HepG2 (cell line): ENCODE data around the gene MYADML2. TPM values are rescaled to one million over a fixed set of nuclear protein-coding genes. Genes with fewer than 3 reads are reported as not detected.

Experiments
- CENPBD1 ChIP-seq: sonication (generic); formaldehyde crosslinking; IDR thresholded peaks from 2 replicates; pipeline ENCODE4 v1.8.0; 2022; ENCODE audit warnings: missing genetic modification reagents, low read depth, mild to moderate bottlenecking, borderline replicate concordance
- KLF16 ChIP-seq, 2 experiments: sonication (generic) in 1 of 2; formaldehyde crosslinking in 1 of 2; IDR thresholded peaks; 2 replicates each; pipeline versions ENCODE4 v1.6.1 to v1.8.0; 2016 to 2023; ENCODE audit warnings: missing genetic modification reagents in 2 of 2, missing compliant biosample characterization in 1 of 2
- RELA ChIP-seq: sonication (generic); formaldehyde crosslinking; IDR thresholded peaks from 2 replicates; pipeline ENCODE4 v1.4.0; 2020; ENCODE audit warnings: missing genetic modification reagents
- U2AF1 ChIP-seq: fragments of 200-400 bp; formaldehyde crosslinking; optimal IDR thresholded peaks from 2 replicates; pipeline ENCODE3; 2017; ENCODE audit warnings: mild to moderate bottlenecking, low read depth, low read length
- ZBTB1 ChIP-seq: sonication (generic); formaldehyde crosslinking; IDR thresholded peaks from 2 replicates; pipeline ENCODE4 v1.4.0; 2020; ENCODE audit warnings: missing genetic modification reagents, borderline replicate concordance
- ZNF75D ChIP-seq: sonication (generic); formaldehyde crosslinking; IDR thresholded peaks from 2 replicates; pipeline ENCODE4 v1.8.1; 2023; ENCODE audit warnings: missing genetic modification reagents, mild to moderate bottlenecking, borderline replicate concordance
- ZXDC ChIP-seq: sonication (generic); formaldehyde crosslinking; IDR thresholded peaks from 2 replicates; pipeline ENCODE4 v1.5.0; 2020; ENCODE audit warnings: mild to moderate bottlenecking, missing genetic modification reagents
- polyA plus RNA-seq, 8 experiments: library from polyadenylated mRNA; depleted of rRNA in 3 of 8; stranded (reverse) in 7 of 8; unstranded in 1 of 8; fragments of >200 nt; fragmentation: Illumina TruSeq in 4 of 8; extraction: Trizol in 4 of 8; gene quantifications; 2 replicates each; pipeline versions ENCODE4 v1.2.1 to v1.2.3, GENCODE V29; 2011 to 2016; ENCODE audit warnings: low read depth in 4 of 8, missing spikeins in 1 of 8, mixed read lengths in 1 of 8; ENCODE audit not compliant: insufficient read depth in 1 of 8
- total RNA-seq, 5 experiments: library from RNA; depleted of rRNA; stranded (reverse); fragments of >200 nt; fragmentation: Illumina TruSeq; extraction: Trizol; gene quantifications; 2 replicates each; pipeline ENCODE4 v1.2.3, GENCODE V29; 2016; ENCODE audit warnings: low read depth in 1 of 5
- TF ChIP-seq, protein P1 (sequence below): sonication (generic); formaldehyde crosslinking; IDR thresholded peaks from 2 replicates; pipeline ENCODE4 v1.4.0; 2020; ENCODE audit warnings: missing genetic modification reagents, mild to moderate bottlenecking, borderline replicate concordance
- TF ChIP-seq, protein P2 (sequence below), 2 experiments: sonication (generic) in 1 of 2; formaldehyde crosslinking in 1 of 2; IDR thresholded peaks; 2 replicates each; pipeline versions ENCODE4 v1.4.0 to v1.6.1; 2016 to 2020; ENCODE audit warnings: borderline replicate concordance in 1 of 2, low read depth in 1 of 2, mild to moderate bottlenecking in 1 of 2, missing genetic modification reagents in 1 of 2
- TF ChIP-seq, protein P3 (sequence below): sonication (generic); formaldehyde crosslinking; IDR thresholded peaks from 2 replicates; pipeline ENCODE4 v1.4.0; 2020; ENCODE audit warnings: missing genetic modification reagents, borderline replicate concordance
- TF ChIP-seq, protein P4 (sequence below): sonication (generic); formaldehyde crosslinking; conservative IDR thresholded peaks from 2 replicates; pipeline ENCODE4 v1.4.0; 2020; ENCODE audit warnings: missing genetic modification reagents
- TF ChIP-seq, protein P5 (sequence below): IDR thresholded peaks from 2 replicates; pipeline ENCODE4 v1.6.1; 2018; ENCODE audit warnings: missing genetic modification reagents

The MYADML2 gene
- total and polyA plus RNA-seq, 2 of the 13 experiments (the other 11 are each of a cell fraction or from before 2014, with no cell fraction given), result not detected

DNA sequence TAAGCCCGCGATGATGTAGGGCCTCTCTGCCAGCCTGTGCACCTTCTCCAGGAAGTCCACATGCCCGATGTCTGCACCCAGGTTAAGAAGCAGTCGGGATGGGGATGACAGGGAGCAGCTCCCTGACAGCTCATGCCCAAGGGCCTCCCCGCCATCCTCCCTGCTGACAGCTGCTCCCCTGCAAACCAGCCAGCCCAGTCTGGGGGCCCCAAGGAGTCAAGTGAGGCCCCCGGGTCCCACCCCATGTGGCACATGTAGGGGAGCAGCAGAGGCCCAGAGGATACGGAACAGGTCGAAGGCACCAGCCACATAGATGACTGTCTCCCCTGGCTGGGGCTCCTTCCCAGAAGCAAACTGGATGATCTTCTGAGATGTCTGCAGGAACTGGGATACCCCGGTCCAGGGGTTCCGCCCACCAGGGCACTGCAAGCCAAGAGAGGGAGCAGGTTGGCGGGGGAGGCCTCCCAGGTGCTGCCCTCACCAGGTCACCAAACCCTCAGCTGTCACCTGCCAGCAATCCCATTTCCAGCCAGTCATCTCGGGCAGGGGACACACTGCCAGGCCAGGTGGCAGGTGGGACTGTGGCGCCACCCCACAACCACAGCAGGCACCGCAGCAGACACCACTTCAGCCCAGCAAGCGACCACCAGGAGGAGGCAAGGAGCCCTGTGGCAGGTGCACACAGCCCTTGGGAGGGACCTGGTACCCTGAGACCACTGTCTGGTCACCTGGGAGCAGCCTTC lies 40.4 kb downstream of the MYADML2 start (continued):
- TF ChIP-seq, protein P1, sequence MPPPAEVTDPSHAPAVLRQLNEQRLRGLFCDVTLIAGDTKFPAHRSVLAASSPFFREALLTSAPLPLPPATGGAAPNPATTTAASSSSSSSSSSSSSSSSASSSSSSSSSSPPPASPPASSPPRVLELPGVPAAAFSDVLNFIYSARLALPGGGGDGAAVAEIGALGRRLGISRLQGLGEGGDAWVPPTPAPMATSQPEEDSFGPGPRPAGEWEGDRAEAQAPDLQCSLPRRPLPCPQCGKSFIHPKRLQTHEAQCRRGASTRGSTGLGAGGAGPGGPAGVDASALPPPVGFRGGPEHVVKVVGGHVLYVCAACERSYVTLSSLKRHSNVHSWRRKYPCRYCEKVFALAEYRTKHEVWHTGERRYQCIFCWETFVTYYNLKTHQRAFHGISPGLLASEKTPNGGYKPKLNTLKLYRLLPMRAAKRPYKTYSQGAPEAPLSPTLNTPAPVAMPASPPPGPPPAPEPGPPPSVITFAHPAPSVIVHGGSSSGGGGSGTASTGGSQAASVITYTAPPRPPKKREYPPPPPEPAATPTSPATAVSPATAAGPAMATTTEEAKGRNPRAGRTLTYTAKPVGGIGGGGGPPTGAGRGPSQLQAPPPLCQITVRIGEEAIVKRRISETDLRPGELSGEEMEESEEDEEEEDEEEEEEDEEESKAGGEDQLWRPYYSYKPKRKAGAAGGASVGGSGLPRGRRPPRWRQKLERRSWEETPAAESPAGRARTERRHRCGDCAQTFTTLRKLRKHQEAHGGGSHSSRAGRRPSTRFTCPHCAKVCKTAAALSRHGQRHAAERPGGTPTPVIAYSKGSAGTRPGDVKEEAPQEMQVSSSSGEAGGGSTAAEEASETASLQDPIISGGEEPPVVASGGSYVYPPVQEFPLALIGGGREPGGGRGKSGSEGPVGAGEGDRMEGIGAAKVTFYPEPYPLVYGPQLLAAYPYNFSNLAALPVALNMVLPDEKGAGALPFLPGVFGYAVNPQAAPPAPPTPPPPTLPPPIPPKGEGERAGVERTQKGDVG, result no peak
- TF ChIP-seq CENPBD1 (CRISPR knock-in tag) (no peak), ZBTB1 (no peak), RELA (CRISPR knock-in tag) (no peak), ZXDC (CRISPR knock-in tag) (no peak), KLF16 (CRISPR knock-in tag; IDR thresholded peaks at IDR 0.05) (no peak), ZNF75D (CRISPR knock-in tag) (no peak), U2AF1 (no peak)
- TF ChIP-seq, protein P2, sequence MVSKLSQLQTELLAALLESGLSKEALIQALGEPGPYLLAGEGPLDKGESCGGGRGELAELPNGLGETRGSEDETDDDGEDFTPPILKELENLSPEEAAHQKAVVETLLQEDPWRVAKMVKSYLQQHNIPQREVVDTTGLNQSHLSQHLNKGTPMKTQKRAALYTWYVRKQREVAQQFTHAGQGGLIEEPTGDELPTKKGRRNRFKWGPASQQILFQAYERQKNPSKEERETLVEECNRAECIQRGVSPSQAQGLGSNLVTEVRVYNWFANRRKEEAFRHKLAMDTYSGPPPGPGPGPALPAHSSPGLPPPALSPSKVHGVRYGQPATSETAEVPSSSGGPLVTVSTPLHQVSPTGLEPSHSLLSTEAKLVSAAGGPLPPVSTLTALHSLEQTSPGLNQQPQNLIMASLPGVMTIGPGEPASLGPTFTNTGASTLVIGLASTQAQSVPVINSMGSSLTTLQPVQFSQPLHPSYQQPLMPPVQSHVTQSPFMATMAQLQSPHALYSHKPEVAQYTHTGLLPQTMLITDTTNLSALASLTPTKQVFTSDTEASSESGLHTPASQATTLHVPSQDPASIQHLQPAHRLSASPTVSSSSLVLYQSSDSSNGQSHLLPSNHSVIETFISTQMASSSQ (IDR thresholded peaks at IDR 0.05; ENCODE audit: low read depth), result no peak
- TF ChIP-seq, protein P2 (CRISPR knock-in tag; IDR thresholded peaks at IDR 0.05; ENCODE audit: borderline replicate concordance), result no peak
- TF ChIP-seq, protein P3, sequence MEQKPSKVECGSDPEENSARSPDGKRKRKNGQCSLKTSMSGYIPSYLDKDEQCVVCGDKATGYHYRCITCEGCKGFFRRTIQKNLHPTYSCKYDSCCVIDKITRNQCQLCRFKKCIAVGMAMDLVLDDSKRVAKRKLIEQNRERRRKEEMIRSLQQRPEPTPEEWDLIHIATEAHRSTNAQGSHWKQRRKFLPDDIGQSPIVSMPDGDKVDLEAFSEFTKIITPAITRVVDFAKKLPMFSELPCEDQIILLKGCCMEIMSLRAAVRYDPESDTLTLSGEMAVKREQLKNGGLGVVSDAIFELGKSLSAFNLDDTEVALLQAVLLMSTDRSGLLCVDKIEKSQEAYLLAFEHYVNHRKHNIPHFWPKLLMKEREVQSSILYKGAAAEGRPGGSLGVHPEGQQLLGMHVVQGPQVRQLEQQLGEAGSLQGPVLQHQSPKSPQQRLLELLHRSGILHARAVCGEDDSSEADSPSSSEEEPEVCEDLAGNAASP (CRISPR knock-in tag), result no peak
- TF ChIP-seq, protein P4, sequence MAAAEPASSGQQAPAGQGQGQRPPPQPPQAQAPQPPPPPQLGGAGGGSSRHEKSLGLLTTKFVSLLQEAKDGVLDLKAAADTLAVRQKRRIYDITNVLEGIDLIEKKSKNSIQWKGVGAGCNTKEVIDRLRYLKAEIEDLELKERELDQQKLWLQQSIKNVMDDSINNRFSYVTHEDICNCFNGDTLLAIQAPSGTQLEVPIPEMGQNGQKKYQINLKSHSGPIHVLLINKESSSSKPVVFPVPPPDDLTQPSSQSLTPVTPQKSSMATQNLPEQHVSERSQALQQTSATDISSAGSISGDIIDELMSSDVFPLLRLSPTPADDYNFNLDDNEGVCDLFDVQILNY (CRISPR knock-in tag), result no peak
- TF ChIP-seq, protein P5, sequence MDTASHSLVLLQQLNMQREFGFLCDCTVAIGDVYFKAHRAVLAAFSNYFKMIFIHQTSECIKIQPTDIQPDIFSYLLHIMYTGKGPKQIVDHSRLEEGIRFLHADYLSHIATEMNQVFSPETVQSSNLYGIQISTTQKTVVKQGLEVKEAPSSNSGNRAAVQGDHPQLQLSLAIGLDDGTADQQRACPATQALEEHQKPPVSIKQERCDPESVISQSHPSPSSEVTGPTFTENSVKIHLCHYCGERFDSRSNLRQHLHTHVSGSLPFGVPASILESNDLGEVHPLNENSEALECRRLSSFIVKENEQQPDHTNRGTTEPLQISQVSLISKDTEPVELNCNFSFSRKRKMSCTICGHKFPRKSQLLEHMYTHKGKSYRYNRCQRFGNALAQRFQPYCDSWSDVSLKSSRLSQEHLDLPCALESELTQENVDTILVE (CRISPR knock-in tag), result no peak
